Activated naive CD8-positive, alpha-beta T cell treated with anti-CD3 and anti-CD28 coated beads for 36 hours (primary cell): ENCODE measurements around the gene ZNF423. TPM values are rescaled to one million over a fixed set of nuclear protein-coding genes. Genes with fewer than 3 reads are reported as not detected.
A peak's percentile ranks its signal among the peaks of the same experiment; 100 is the strongest.

Source experiments
- DNase-seq: peaks from one replicate; pipeline ENCODE4 v3.0.0; 2021
- H3K27ac Mint-ChIP-seq: one replicate; pipeline ENCODE4 v1.8.0; 2022; ENCODE audit warnings: mild to moderate bottlenecking, moderate library complexity, mixed read lengths
- H3K27me3 Mint-ChIP-seq: one replicate; pipeline ENCODE4 v1.8.0; 2022; ENCODE audit warnings: mild to moderate bottlenecking, mixed read lengths
- H3K36me3 Mint-ChIP-seq: one replicate; pipeline ENCODE4 v1.8.0; 2021; ENCODE audit warnings: mild to moderate bottlenecking, mixed read lengths
- H3K4me1 Mint-ChIP-seq: one replicate; pipeline ENCODE4 v1.8.0; 2021; ENCODE audit warnings: mixed read lengths
- H3K4me3 Mint-ChIP-seq: one replicate; pipeline ENCODE4 v1.8.0; 2022; ENCODE audit warnings: mild to moderate bottlenecking, moderate library complexity, mixed read lengths
- H3K9me3 Mint-ChIP-seq: one replicate; pipeline ENCODE4 v1.8.0; 2022; ENCODE audit warnings: mixed read lengths
- total RNA-seq, 2 experiments: library from RNA; stranded (reverse); gene quantifications; one replicate each; pipeline ENCODE4 v1.2.3, GENCODE V29; 2021

The ZNF423 gene
- total RNA-seq, 2 experiments from 2014 or later = not detected

GRCh38 chr16:49754495-49755312 lies 101.2 kb downstream of the ZNF423 start:
- H3K9me3 Mint-ChIP-seq = no peaks in the 10 kb centered on the region
- no peak for DNase-seq

DNA sequence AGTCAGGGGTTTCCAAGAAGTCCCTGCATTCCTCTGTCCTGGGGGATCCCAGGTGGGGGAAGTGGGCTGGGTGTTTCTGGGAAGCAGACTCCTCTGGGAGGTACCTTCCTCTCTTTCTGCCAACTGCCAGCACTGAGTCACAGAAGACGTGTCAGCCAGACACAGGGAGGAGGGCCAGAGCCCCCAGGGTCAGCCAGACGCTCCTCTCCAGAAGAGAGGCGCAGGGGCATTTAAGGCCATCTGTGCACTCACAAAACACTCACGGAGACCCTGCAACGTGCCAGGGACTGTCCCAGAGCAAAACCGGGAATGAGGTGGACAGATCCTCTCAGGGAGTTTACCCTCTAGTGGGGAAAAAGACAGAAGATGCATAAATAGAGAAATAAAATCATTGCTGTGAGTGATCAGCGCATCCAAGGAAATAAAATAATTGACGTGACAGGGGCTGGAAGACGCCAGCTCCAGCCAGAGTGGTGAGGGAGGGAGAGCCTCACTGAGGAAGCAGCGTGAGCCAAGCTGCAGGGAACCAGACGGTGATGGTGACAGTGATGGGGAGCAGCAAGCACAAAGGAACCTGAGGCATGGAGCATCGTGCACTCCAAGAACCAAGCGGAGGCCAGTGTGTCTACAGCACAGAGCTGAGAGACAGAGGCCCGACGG lies 105.4 kb downstream of the ZNF423 start:
- Mint-ChIP-seq H3K4me1 (peaks cover 12% of the 10 kb centered on the region), H3K36me3 (no peaks in the 10 kb centered on the region), H3K9me3 (no peaks in the 10 kb centered on the region), H3K27ac (no peak overlapping the region), H3K4me3 (no peak overlapping the region), H3K27me3 (peaks cover 32% of the 10 kb centered on the region)
- no peak for DNase-seq

More at GRCh38 chr16:49754495-49755312, 101.2 kb downstream of the ZNF423 start:
- Mint-ChIP-seq H3K36me3 (no peaks in the 10 kb centered on the region), H3K27me3 (peaks cover 53% of the 10 kb centered on the region), H3K4me1 (peaks cover 10% of the 10 kb centered on the region), H3K4me3 (no peak overlapping the region), H3K27ac (no peak overlapping the region)

GRCh38 chr16:49749816-49750215 lies 106.1 kb downstream of the ZNF423 start:
- Mint-ChIP-seq H3K27ac (no peak overlapping the region), H3K9me3 (no peaks in the 10 kb centered on the region), H3K36me3 (no peaks in the 10 kb centered on the region), H3K27me3 (peaks cover 25% of the 10 kb centered on the region), H3K4me1 (peaks cover 6% of the 10 kb centered on the region), H3K4me3 (no peak overlapping the region)
- DNase-seq = no peak

- Mint-ChIP-seq H3K4me3 (no peak overlapping the region), H3K4me1 (peaks cover 2% of the 10 kb centered on the region), H3K27ac (no peak overlapping the region), H3K9me3 (no peaks in the 10 kb centered on the region), H3K36me3 (no peaks in the 10 kb centered on the region), H3K27me3 (peaks cover 11% of the 10 kb centered on the region)
- peak; percentile 29 for DNase-seq
Observed at GRCh38 chr16:49748322-49748721, 107.6 kb downstream of the ZNF423 start.

DNA sequence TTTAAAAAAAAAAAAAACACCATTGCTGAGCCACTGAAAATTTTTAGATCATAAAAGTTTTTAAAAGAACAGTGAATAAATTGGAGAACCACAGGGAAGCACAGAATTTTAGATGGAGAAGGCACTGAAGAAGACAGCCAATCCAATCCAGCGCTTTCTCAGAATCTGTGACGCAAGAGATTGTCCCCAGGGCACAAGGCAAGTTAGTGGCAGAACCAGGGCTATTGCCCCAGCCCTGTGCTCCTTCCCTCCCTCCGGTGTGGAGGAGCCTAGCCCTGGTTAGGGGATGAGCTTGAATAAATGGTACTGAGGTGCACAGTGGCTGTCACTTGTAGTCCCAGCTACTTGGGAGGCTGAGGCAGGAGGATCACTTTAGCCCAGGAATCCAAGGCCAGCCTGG lies 108.3 kb downstream of the ZNF423 start:
- H3K27me3 Mint-ChIP-seq = peaks cover 5% of the 10 kb centered on the region
- no peak for DNase-seq
- no peak overlapping the region for H3K27ac Mint-ChIP-seq
- peaks cover 2% of the 10 kb centered on the region for H3K4me1 Mint-ChIP-seq
- H3K9me3 Mint-ChIP-seq = no peaks in the 10 kb centered on the region
- H3K36me3 Mint-ChIP-seq = no peaks in the 10 kb centered on the region
- no peak overlapping the region for H3K4me3 Mint-ChIP-seq

- Mint-ChIP-seq H3K9me3 (no peaks in the 10 kb centered on the region), H3K27ac (no peak overlapping the region), H3K36me3 (no peaks in the 10 kb centered on the region)
Observed at GRCh38 chr16:49746545-49746944, 109.4 kb downstream of the ZNF423 start.

DNA sequence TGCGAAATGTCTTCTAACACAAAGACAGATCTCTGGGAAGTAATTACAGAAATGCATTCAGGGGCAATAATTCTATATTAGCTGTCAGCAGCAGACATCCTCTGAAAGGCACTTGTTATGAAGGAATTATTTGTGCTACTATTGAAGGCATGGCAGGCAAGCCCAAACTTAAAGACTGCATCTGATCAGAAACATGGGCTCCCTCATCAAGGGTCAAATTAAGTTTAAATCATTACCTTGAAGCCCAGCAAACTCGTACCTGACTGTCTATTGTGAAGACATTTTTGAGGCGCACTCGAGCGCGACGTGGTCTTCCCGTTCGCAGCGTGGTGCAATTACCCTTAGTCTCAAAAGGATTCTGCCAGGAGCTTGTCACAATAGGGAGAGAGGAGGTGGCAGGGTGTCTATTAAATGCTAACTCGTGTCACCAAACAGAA lies 110.6 kb downstream of the ZNF423 start:
- Mint-ChIP-seq H3K36me3 (no peaks in the 10 kb centered on the region), H3K9me3 (no peaks in the 10 kb centered on the region), H3K4me1 (peaks cover 2% of the 10 kb centered on the region), H3K4me3 (no peak overlapping the region), H3K27ac (no peak overlapping the region), H3K27me3 (no peaks in the 10 kb centered on the region)
- no peak for DNase-seq

More at GRCh38 chr16:49746545-49746944, 109.4 kb downstream of the ZNF423 start:
- Mint-ChIP-seq H3K27me3 (no peaks in the 10 kb centered on the region), H3K4me1 (peaks cover 2% of the 10 kb centered on the region), H3K4me3 (no peak overlapping the region)
- DNase-seq = no peak

DNA sequence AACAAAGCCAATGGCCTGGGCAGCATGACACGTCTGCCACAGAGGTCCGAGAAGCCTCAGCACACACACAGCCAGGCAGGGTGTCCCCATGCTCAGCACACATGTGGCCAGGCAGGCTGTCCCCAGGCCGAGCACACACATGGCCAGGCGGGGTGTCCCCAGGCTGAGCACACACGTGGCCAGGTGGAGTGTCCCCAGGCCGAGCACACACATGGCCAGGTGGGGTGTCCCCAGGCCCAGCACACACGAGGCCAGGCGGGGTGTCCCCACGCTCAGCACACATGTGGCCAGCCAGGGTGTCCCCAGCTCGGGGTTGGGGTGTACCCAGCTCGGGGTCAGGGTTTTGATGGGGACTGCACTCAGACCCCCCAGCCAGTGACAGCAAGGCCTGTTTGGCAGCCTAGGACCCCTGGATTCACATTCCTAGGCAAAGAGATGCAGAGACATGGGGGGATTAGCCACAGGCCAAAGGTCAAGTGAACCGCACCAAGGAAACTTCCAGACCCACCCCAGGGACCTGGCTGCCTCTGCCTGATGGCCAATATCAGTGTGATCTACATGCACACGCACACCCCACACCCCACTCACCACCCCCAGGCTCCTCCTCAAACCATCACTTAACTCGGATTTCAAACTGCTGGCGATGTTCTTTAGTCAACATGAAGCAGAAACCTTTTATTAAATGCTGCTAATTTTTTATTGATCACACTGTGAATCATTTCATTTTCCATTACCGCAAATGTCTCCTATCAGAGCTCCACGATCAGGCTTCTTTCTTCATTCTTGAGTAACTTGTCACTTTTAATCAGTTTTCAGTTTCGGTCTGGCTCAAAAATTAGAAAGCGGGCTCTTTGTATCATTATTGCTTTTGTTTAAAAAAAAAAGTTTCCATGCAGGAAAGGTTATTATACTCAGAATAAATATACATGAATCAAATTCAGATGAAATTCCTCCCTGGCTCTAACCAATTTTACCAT lies 111.4 kb downstream of the ZNF423 start:
- Mint-ChIP-seq H3K9me3 (no peaks in the 10 kb centered on the region), H3K27ac (no peak overlapping the region), H3K4me3 (no peak overlapping the region), H3K4me1 (peaks cover 2% of the 10 kb centered on the region), H3K36me3 (no peaks in the 10 kb centered on the region), H3K27me3 (no peaks in the 10 kb centered on the region)
- DNase-seq = no peak

DNA sequence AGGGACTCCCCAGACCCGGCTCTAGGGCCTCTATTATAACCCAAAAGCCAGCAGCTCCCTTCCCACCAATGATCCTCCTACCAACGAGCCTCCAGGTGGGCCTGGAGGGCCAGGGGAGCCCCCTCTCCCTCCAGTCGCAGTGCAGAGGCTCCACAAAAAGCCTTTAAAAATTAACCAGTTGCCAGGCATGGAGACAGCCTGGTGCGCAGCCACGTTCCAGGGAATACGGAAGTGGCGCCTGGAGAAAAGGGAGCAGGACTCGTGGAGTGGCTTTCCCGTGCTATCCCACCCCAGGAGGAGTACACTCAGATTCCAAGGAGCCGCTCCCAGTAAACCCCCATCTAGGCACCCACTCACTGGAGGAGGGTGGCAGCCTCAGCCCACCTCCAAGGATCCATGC lies 112.3 kb downstream of the ZNF423 start:
- Mint-ChIP-seq H3K27me3 (no peaks in the 10 kb centered on the region), H3K4me1 (peaks cover 2% of the 10 kb centered on the region), H3K4me3 (no peak overlapping the region), H3K9me3 (no peaks in the 10 kb centered on the region), H3K27ac (no peak overlapping the region), H3K36me3 (no peaks in the 10 kb centered on the region)
- no peak for DNase-seq

- Mint-ChIP-seq H3K4me3 (no peak overlapping the region), H3K4me1 (peaks cover 1% of the 10 kb centered on the region), H3K27ac (no peak overlapping the region), H3K27me3 (no peaks in the 10 kb centered on the region), H3K36me3 (no peaks in the 10 kb centered on the region), H3K9me3 (no peaks in the 10 kb centered on the region)
- DNase-seq = no peak
Observed at GRCh38 chr16:49743203-49743464, 112.8 kb downstream of the ZNF423 start.

DNA sequence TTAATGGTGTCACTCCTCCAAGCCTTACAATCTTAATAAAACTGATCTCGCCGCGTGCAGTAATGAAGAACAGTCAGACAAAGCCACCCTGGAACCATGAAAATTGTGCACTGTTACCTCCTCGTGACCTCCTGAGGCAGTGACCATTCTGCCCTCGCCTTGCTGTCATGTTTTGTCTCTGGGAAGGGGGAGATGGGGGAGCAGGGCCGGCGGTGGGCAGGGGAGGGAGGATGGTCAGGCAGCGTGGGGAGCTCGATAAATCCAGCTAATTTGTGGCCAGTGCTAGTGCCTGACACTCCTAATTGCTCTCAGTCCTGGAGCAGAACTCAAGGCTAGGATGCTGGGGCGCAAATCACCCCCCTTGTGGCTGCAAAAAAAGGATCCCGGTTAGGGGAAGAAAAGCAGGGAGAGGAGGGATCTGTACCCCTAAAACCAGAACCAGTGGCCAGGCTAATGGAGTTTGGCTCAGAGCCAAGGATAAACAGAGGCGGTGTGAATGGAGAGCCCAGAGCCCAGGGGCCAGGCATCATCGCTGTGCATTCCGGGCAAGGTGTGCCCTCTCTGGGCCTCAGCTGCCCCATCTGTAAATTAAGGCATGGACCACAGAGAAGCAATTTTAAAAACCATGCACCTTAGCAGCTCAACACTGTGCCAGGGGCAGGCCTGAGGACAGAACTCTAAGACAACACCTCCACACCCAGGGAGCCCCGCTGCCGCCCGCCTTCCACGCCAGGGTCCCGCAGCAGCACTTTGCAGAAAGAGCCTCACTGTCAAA lies 113.3 kb downstream of the ZNF423 start:
- Mint-ChIP-seq H3K4me3 (no peak overlapping the region), H3K36me3 (no peaks in the 10 kb centered on the region), H3K27ac (no peak overlapping the region), H3K27me3 (no peaks in the 10 kb centered on the region), H3K4me1 (no peaks in the 10 kb centered on the region), H3K9me3 (no peaks in the 10 kb centered on the region)
- DNase-seq = no peak

GRCh38 chr16:49740256-49740655 lies 115.7 kb downstream of the ZNF423 start:
- no peak for DNase-seq
- Mint-ChIP-seq H3K4me1 (no peaks in the 10 kb centered on the region), H3K27ac (no peak overlapping the region), H3K36me3 (no peaks in the 10 kb centered on the region), H3K27me3 (no peaks in the 10 kb centered on the region), H3K9me3 (no peaks in the 10 kb centered on the region), H3K4me3 (no peak overlapping the region)

GRCh38 chr16:49739381-49739780 lies 116.5 kb downstream of the ZNF423 start:
- H3K36me3 Mint-ChIP-seq = no peaks in the 10 kb centered on the region
- no peak overlapping the region for H3K27ac Mint-ChIP-seq
- no peaks in the 10 kb centered on the region for H3K27me3 Mint-ChIP-seq
- H3K9me3 Mint-ChIP-seq = no peaks in the 10 kb centered on the region
- no peak overlapping the region for H3K4me3 Mint-ChIP-seq
- H3K4me1 Mint-ChIP-seq = no peaks in the 10 kb centered on the region
- no peak for DNase-seq

DNA sequence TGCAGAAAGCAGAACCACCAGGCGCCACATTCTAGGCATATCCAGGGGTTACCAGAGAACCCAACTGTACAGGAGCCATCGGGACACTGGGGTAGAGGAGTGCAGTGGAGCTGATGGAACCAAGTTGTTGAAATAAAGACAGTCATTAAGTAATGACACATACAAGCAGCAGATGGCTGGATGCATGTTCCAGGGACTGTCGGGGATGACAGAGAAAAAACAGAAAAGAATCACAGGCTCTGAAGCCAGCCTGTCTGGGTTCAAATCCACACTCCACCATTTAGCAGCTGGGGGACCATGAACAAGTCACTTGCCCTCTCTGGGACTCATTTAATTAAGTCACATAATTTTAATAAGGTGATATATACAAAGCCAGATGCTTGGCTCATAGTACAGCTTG lies 117.1 kb downstream of the ZNF423 start:
- Mint-ChIP-seq H3K27me3 (no peaks in the 10 kb centered on the region), H3K27ac (no peak overlapping the region), H3K4me3 (no peak overlapping the region), H3K9me3 (no peaks in the 10 kb centered on the region), H3K36me3 (no peaks in the 10 kb centered on the region), H3K4me1 (no peaks in the 10 kb centered on the region)
- DNase-seq = no peak
